A549 (cell line): Measurements from ENCODE around the gene TRAF3. TPM values are rescaled to one million over a fixed set of nuclear protein-coding genes. Genes with fewer than 3 reads are reported as not detected.

Experiments
- ATAC-seq, 2 experiments: fragments of 200-7000 bp in 1 of 2; fragments of >200 bp in 1 of 2; cut with Nextera tagmentation in 1 of 2; cut with Tn5 transposase in 1 of 2; 3 replicates each; pipeline versions ENCODE4 v1.8.0 to v1.9.1; 2018 to 2020; ENCODE audit warnings: mild to moderate bottlenecking in 1 of 2, moderate library complexity in 1 of 2
- CTCF ChIA-PET: fragments of 300-600 bp; sonication (Branson Sonifier 250); formaldehyde crosslinking; extraction: SDS; loops from one replicate; lab custom pipeline; 2021; ENCODE audit warnings: antibody characterized with exemption, inconsistent platforms; lab: Yijun Ruan, JAX
- POLR2A ChIA-PET: fragments of 350-600 bp; formaldehyde crosslinking; extraction: SDS; loops from one replicate; lab custom pipeline; 2021; ENCODE audit warnings: antibody characterized with exemption, inconsistent platforms; lab: Yijun Ruan, JAX
- DNase-seq, 2 experiments: peaks; one replicate each; pipeline versions ENCODE4 v3.0.0 to v3.0.0-alpha.2; 2011 to 2016; ENCODE audit warnings: low read depth in 1 of 2, low spot score in 1 of 2
- FAIRE-seq: peaks from 2 replicates; lab custom pipeline; 2011; peaks lifted over from hg19 to GRCh38; lab: Jason Lieb, UNC
- H3K27ac ChIP-seq, 2 experiments: fragments of >200 bp; sonication (Bioruptor Twin); formaldehyde crosslinking; 3 replicates each; pipeline ENCODE4 v1.5.1; 2016 to 2017
- H3K4me1 ChIP-seq: fragments of >200 bp; sonication (Bioruptor Twin); formaldehyde crosslinking; 3 replicates; pipeline ENCODE4 v1.6.1; 2016
- H3K4me2 ChIP-seq: fragments of >200 bp; sonication (Bioruptor Twin); formaldehyde crosslinking; 3 replicates; pipeline ENCODE4 v1.6.1; 2016
- H3K4me3 ChIP-seq: fragments of >200 bp; sonication (Bioruptor Twin); formaldehyde crosslinking; 3 replicates; pipeline ENCODE4 v1.5.1; 2016
- H3K9me3 ChIP-seq: fragments of >200 bp; sonication (Bioruptor Twin); formaldehyde crosslinking; 3 replicates; pipeline ENCODE4 v1.6.1; 2016
- CHD2 ChIP-seq: fragments of 150-350 bp; IDR thresholded peaks from 2 replicates; pipeline ENCODE4 v1.6.1; 2014; ENCODE audit warnings: low read length; ENCODE audit not compliant: partially characterized antibody
- EP300 ChIP-seq, 2 experiments: fragments of >200 bp; sonication (Bioruptor Twin); formaldehyde crosslinking; IDR thresholded peaks; 2 replicates in 1 of 2; 3 replicates in 1 of 2; pipeline ENCODE4 v1.6.1; 2016 to 2017
- ESRRA ChIP-seq: fragments of 150-350 bp; IDR thresholded peaks from 2 replicates; pipeline ENCODE4 v1.6.1; 2014; ENCODE audit warnings: mild to moderate bottlenecking, low read length, borderline replicate concordance
- FOSL2 ChIP-seq, 2 experiments: fragments of 450-650 bp in 1 of 2; fragments of >200 bp in 1 of 2; sonication (Bioruptor Twin) in 1 of 2; formaldehyde crosslinking; IDR thresholded peaks; 2 replicates each; pipeline versions ENCODE4 v1.5.0 to v1.6.1; 2016 to 2020; ENCODE audit warnings: mild to moderate bottlenecking in 1 of 2, moderate library complexity in 1 of 2
- FOXS1 ChIP-seq: fragments of 250-450 bp; sonication (Bioruptor Pico); IDR thresholded peaks from 2 replicates; pipeline ENCODE4 v1.5.0; 2020; ENCODE audit warnings: mild to moderate bottlenecking, moderate library complexity
- MAFK ChIP-seq: fragments of 450-650 bp; IDR thresholded peaks from 2 replicates; pipeline ENCODE4 v1.6.1; 2014; ENCODE audit not compliant: partially characterized antibody
- NFE2L2 ChIP-seq: fragments of 150-350 bp; conservative IDR thresholded peaks from 2 replicates; pipeline ENCODE4 v1.6.1; 2014; ENCODE audit warnings: low read length
- PHF8 ChIP-seq: fragments of 200-600 bp; sonication (generic); IDR thresholded peaks from 2 replicates; pipeline ENCODE4 v1.6.1; 2016; ENCODE audit warnings: low read depth, mild to moderate bottlenecking, antibody characterized with exemption, moderate library complexity, borderline replicate concordance
- RAD21 ChIP-seq, 2 experiments: fragments of >200 bp in 1 of 2; sonication (Bioruptor Twin) in 1 of 2; formaldehyde crosslinking in 1 of 2; IDR thresholded peaks in 1 of 2; conservative IDR thresholded peaks in 1 of 2; 2 replicates in 1 of 2; 3 replicates in 1 of 2; pipeline ENCODE4 v1.6.1; 2012 to 2018; ENCODE audit warnings: inconsistent platforms in 1 of 2
- RARB ChIP-seq: fragments of 250-450 bp; sonication (Bioruptor Pico); IDR thresholded peaks from 2 replicates; pipeline ENCODE4 v1.8.0; 2021; ENCODE audit warnings: mild to moderate bottlenecking, moderate library complexity
- RCOR1 ChIP-seq: fragments of 150-350 bp; IDR thresholded peaks from 2 replicates; pipeline ENCODE4 v1.6.1; 2014; ENCODE audit warnings: antibody characterized with exemption, low read length, low read depth
- RFX5 ChIP-seq: fragments of 450-650 bp; IDR thresholded peaks from 2 replicates; pipeline ENCODE4 v1.7.1; 2014; ENCODE audit warnings: antibody characterized with exemption, mild to moderate bottlenecking, moderate library complexity
- RNF2 ChIP-seq: fragments of 200-600 bp; sonication (generic); IDR thresholded peaks from 2 replicates; pipeline ENCODE4 v1.6.1; 2016; ENCODE audit warnings: low read depth, mild to moderate bottlenecking, antibody characterized with exemption, moderate library complexity, borderline replicate concordance
- SREBF2 ChIP-seq: fragments of 450-650 bp; IDR thresholded peaks from 2 replicates; pipeline ENCODE4 v1.6.1; 2014; ENCODE audit warnings: mild to moderate bottlenecking, moderate library complexity
- TFCP2L1 ChIP-seq: fragments of 250-450 bp; sonication (Bioruptor Pico); IDR thresholded peaks from 2 replicates; pipeline ENCODE4 v1.5.0; 2021; ENCODE audit warnings: mild to moderate bottlenecking
- TP53 ChIP-seq: fragments of 250-450 bp; sonication (Bioruptor Pico); IDR thresholded peaks from 2 replicates; pipeline ENCODE4 v1.5.0; 2021; ENCODE audit warnings: mild to moderate bottlenecking, moderate library complexity
- ZC3H11A ChIP-seq: fragments of 450-650 bp; IDR thresholded peaks from 2 replicates; pipeline ENCODE4 v1.6.1; 2014; ENCODE audit warnings: antibody characterized with exemption, mild to moderate bottlenecking
- WGBS: methylation state at CpG from one replicate; pipeline ENCODE4 v1.1.6; 2017; ENCODE audit errors: missing lambda C conversion rate; 5-methylcytosine and 5-hydroxymethylcytosine counted together
- polyA plus RNA-seq, 4 experiments: library from polyadenylated mRNA; depleted of rRNA in 3 of 4; stranded (reverse); fragments of >200 nt; fragmentation: RNase III in 1 of 4; extraction: RNeasy Plus Mini Kit Qiagen cat#74134 plus additional on column Dnase treatment in 1 of 4; gene quantifications; 2 replicates in 3 of 4; 3 replicates in 1 of 4; pipeline ENCODE4 v1.2.3, GENCODE V29; 2011 to 2017
- TF ChIP-seq, protein P1 (sequence below): fragments of 450-650 bp; IDR thresholded peaks from 2 replicates; pipeline ENCODE4 v1.6.1; 2014; ENCODE audit warnings: antibody characterized with exemption
- TF ChIP-seq, protein P2 (sequence below): IDR thresholded peaks from 2 replicates; pipeline ENCODE4 v1.6.1; 2012
- TF ChIP-seq, protein P3 (sequence below): IDR thresholded peaks from 2 replicates; pipeline ENCODE4 v1.6.1; 2012
- TF ChIP-seq, protein P4 (sequence below): fragments of >200 bp; sonication (Bioruptor Twin); formaldehyde crosslinking; IDR thresholded peaks from 3 replicates; pipeline ENCODE4 v1.6.1; 2016

TRAF3 gene
- polyA plus RNA-seq, 2 of the 4 experiments (the other 2 are of a cell fraction) = 20.2 to 25.5 TPM

DNA sequence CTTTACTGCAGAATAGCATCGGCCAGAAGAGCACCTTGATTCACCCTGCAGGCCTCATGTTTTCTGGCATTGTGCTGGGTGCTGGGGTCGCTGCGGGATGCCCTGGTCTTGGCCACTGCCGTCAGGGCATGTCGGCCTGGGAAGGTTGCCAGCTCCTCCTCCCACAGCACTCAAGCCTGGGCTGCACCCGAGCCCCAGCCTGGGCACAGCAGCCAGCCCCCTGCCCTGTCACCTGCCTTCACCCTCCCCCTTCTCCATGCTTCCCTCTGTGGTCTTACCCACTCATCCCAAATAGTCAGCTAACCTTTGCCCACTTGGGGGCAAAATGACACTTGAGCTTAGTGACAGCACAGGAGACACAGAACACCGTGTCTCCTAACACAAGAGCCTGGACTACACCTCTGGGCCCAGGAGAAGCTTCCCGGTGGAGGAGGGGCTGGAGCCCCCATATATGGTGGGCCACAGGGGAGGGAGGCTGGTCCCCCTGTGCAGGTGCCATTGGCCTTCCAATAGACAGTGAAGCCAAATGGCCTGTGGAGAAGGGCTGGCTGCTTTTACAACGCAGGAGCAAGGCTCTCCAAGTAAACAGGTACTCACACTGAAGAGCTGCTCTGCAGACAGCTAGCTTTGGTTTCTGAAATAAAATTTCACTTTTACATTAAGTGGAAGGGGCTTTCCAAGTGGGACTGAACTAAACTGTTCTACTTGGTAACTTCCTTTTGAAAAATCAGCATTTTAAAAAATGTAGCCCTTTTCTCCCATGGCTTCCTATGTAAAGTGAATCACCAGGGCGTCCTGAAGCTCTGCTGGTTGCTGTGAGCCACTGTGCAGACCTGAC is 94.0 kb downstream of the TRAF3 start:
- CTCF ChIA-PET = interaction anchor here (1.1 to 1.5 kb wide), 3 partner anchors 13 to 86 kb away, joined by 3 to 4 read pairs (median 3); no protein-coding TSS in a partner anchor
- DNase-seq = no peak
- 95% methylated on average over 4 of the region's 10 CpGs for WGBS
- no peak for ATAC-seq
- Histone ChIP-seq H3K4me1 (peaks cover 13% of the 10 kb centered on the region), H3K4me3 (no peak overlapping the region), H3K9me3 (no peaks in the 10 kb centered on the region), H3K27ac (no peak overlapping the region)
- no peak for FAIRE-seq
- TF ChIP-seq NFE2L2 (no peak), RCOR1 (no peak), ZC3H11A (no peak), SREBF2 (no peak), RNF2 (no peak), FOSL2 (IDR thresholded peaks at IDR 0.05) (no peak), FOSL2 (CRISPR knock-in tag; IDR thresholded peaks at IDR 0.05) (no peak), TP53 (CRISPR knock-in tag) (no peak), RFX5 (no peak), CHD2 (no peak), FOXS1 (CRISPR knock-in tag) (no peak), RAD21 (conservative IDR thresholded peaks at IDR 0.05 in 1 of 2, IDR thresholded peaks at IDR 0.05 in 1 of 2) (no peak), MAFK (no peak), PHF8 (no peak), ESRRA (no peak)
- TF ChIP-seq, protein P1, sequence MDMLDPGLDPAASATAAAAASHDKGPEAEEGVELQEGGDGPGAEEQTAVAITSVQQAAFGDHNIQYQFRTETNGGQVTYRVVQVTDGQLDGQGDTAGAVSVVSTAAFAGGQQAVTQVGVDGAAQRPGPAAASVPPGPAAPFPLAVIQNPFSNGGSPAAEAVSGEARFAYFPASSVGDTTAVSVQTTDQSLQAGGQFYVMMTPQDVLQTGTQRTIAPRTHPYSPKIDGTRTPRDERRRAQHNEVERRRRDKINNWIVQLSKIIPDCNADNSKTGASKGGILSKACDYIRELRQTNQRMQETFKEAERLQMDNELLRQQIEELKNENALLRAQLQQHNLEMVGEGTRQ = no peak
- TF ChIP-seq, all 56 proteins: peak for 0
- H3K4me2 ChIP-seq = no peak overlapping the region
- POLR2A ChIA-PET = no interaction called here

DNA sequence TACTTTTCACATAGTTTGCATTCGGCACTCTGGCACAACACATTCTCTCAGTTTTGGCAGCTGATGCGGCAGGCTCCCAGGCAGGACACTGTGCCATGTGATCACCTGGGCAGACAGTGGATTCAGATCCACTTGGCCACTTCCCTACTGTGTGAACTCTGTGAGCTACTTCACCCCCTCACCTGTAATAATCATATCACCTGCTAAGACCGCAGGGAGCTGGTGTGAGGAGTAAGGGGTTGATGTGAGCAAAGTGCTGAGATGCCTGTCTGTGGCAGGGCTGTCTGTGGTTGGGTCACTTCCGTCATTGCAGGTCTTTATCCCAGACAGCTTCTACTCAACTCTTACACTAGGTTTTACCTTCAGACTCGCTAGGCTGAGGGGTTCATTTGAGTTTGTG is 94.8 kb downstream of the TRAF3 start:
- peaks cover 13% of the 10 kb centered on the region for H3K4me1 ChIP-seq
- no peak overlapping the region for H3K4me2 ChIP-seq
- POLR2A ChIA-PET = no interaction called here
- no peak for ATAC-seq
- TF ChIP-seq RCOR1 (no peak), RARB (CRISPR knock-in tag) (no peak)
- TF ChIP-seq, protein P2, sequence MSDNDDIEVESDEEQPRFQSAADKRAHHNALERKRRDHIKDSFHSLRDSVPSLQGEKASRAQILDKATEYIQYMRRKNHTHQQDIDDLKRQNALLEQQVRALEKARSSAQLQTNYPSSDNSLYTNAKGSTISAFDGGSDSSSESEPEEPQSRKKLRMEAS = no peak
- TF ChIP-seq, protein P1 = no peak
- TF ChIP-seq, all 56 proteins: peak for 0
- FAIRE-seq (no peak), DNase-seq (no peak)
- 97% methylated on average over 5 of the region's 5 CpGs for WGBS
- Histone ChIP-seq H3K4me3 (no peak overlapping the region), H3K9me3 (no peaks in the 10 kb centered on the region), H3K27ac (no peak overlapping the region)
- CTCF ChIA-PET = interaction anchor here (1.1 to 1.5 kb wide), 2 partner anchors 14 to 86 kb away, joined by 3 to 4 read pairs; no protein-coding TSS in a partner anchor

DNA sequence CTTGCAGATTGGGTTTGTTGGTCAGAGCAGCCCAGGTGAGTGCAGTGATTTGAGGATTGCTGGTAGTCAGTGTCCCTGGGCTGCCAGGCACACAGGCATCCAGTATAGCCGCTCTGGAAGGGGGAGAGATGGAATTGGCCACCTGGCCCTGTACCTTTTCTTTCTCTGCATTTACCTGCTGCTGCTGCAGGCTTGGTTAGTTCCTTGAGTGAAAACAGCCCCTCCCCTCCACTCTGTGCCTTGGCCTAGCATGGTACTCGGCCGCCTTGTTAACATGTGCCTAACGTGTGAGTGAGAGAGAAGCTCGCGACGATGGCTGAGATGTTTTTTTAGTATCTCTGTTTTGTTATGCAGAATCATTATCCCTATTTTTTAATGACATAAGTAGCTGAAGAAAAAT is 95.9 kb downstream of the TRAF3 start:
- TF ChIP-seq EP300 (IDR thresholded peaks at IDR 0.05) (no peak), RFX5 (no peak), FOSL2 (IDR thresholded peaks at IDR 0.05) (no peak), FOSL2 (CRISPR knock-in tag; IDR thresholded peaks at IDR 0.05) (no peak), SREBF2 (no peak), FOXS1 (CRISPR knock-in tag) (no peak), TFCP2L1 (CRISPR knock-in tag) (no peak)
- TF ChIP-seq, protein P3, sequence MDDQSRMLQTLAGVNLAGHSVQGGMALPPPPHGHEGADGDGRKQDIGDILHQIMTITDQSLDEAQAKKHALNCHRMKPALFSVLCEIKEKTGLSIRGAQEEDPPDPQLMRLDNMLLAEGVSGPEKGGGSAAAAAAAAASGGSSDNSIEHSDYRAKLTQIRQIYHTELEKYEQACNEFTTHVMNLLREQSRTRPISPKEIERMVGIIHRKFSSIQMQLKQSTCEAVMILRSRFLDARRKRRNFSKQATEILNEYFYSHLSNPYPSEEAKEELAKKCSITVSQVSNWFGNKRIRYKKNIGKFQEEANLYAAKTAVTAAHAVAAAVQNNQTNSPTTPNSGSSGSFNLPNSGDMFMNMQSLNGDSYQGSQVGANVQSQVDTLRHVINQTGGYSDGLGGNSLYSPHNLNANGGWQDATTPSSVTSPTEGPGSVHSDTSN = no peak
- TF ChIP-seq, protein P4, sequence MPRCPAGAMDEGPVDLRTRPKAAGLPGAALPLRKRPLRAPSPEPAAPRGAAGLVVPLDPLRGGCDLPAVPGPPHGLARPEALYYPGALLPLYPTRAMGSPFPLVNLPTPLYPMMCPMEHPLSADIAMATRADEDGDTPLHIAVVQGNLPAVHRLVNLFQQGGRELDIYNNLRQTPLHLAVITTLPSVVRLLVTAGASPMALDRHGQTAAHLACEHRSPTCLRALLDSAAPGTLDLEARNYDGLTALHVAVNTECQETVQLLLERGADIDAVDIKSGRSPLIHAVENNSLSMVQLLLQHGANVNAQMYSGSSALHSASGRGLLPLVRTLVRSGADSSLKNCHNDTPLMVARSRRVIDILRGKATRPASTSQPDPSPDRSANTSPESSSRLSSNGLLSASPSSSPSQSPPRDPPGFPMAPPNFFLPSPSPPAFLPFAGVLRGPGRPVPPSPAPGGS = no peak
- ChIA-PET POLR2A (no interaction called here), CTCF (no interaction called here)
- Histone ChIP-seq H3K9me3 (no peaks in the 10 kb centered on the region), H3K27ac (no peak overlapping the region), H3K4me2 (peak overlapping the region; percentile 26; the same call in 2 of the 3 replicates), H3K4me1 (peaks cover 13% of the 10 kb centered on the region), H3K4me3 (no peak overlapping the region)
- no peak; a peak in 1 of 6 replicates for ATAC-seq
- no peak for FAIRE-seq
- no peak for DNase-seq
- WGBS = 95% methylated on average over 7 of the region's 7 CpGs
